Activated T-cell treated with anti-CD3 and anti-CD28 coated beads for 24 hours (primary cell): ENCODE measurements around the gene JARID2.

Experiments used
- DNase-seq: peaks from one replicate; pipeline ENCODE4 v3.0.0-alpha.2; 2020; ENCODE audit warnings: low read depth

Gene JARID2

DNA sequence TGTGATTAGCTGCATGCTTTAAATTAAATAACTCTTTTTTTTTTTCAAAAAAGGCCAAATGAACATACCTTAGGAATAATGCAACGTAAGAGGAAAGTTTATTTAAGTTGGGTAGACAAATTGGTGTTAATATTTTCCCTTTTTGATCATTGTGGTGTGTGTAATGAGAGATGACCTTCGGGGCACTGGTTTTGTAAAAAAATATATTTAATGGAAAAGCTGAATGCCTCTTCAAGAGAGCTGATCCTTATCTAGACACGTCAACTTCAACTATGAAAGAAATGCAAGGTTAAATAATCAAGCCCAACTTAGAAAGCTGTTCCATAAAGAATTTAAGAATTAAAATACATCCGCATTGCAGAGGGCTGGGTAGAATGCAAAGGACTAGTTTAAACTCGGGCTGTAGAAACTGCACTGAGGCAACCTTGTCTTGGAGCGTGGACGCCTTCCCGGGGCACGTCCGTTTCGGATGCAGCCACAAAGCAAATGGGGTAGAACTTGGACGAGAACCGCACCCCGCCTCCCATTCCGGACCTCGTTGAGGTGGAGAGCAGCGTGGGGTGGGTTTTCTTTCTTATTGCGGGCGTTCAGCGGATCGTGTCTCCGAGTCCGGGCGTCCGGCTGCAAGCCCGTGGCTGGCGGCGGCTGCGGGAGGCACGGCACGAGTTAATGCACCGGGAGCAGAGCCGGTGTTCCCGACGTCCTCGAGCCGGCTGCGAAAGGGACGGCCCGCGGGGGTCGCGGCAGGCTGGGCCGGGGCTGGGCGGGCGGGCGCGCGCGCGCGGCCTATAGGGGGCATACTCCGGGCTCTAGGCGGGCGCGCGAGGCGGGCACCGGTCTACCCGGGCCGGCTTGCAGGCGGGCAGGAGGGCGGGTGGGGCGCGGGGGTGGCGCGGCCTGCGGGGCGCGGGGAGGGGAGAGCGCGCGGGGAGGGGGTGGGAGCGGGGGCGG lies 1.9 kb downstream of the JARID2 start:
- DNase-seq, result peak; percentile 36

DNA sequence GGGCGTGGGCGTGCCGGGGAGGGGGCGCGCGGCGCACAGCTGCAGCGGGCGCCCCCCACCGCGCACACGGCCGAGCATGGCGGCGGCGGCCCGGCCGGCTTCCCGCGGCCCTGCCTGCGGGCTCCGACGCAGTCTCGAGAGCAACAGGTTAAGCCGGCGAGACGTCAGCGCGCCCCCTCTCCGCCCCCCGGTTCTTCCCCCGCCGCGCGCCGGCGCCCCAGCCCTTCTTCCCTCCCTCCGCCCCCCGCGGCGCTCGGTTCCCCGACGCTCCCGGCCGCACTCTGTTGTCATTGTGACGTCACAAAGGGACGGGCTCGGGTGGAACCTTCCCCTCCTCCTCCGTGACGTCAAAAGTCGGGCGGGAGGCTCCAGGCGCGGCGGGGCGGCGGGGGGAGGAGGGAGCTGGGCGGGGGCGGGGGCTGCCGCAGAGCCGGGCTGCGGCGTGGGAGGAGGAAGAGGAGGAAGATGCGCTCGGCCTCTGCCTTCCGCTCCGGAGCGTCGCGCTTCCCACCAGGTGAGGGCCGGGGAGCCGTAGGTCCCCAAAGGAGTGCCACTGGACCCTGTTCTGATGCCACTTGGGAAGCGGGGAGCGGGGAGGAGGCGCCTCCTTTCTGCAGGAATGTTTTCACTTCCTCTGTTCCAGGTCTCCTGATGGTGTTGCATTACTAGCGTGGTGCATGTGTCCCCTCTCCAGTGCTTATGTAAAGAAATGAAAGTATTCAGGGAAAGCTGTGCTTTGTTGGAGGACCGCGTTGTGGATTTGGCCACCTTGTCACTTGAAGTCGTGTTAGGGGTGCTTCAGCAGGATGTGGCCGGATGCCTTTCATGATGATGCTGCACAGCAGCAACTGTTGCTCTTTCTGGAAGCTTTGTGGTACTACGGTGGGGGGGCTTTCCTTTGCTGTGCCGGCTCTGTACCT lies 2.8 kb downstream of the JARID2 start:
- DNase-seq, result peak; percentile 92

DNA sequence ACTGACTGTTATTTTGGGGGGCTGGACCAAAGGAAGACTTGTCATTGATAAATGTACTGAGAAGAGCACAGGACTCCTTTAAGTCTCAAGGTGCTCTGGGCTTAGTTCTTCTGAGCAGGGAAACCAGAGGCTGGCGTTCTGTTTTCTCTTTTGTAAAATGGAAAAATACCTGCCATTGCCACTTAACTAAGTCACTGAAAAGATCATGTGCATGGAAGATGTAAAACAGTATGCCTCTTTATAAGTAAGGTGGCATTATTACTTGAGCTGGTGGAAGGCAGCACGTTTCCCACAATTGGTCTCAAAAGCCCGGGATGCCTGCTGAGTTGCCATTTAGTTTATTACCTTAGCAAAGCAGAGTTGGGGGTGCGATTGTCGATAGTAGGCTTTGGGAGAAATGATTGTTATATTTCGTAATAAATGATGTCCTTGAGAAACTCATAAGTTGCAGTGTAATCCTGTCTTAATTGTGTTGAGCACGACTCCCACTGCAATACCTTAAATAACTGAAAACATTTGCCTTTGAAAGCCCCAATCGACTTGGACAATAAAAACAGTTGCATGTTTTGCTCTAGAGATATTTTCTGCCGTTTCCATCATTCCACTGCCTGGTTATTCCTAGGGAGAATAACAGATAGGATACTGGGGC lies 3.6 kb downstream of the JARID2 start:
- no peak for DNase-seq

GRCh38 chr6:15250187-15251168 lies 4.6 kb downstream of the JARID2 start:
- DNase-seq, result no peak

DNA sequence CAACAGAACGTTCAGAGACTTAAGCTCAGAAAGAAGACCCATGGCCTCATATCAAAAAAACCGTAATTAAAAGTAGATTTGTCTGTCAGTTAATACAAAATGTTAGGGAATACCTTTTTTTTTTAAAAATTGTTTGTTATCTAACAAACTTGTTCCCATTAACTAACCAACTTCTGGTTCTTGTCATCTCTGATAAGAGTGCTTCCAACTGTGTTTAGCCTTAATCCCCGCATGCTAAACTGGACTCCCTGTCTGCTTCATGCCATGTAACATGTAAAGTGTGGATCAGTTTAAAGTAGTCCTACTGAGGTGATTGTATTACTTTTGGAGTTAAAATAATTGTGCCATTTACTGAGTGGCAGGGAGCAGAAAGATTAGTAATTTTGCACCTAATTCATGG lies 6.3 kb downstream of the JARID2 start:
- DNase-seq, result no peak

GRCh38 chr6:15253203-15254022 lies 7.5 kb downstream of the JARID2 start:
- no peak for DNase-seq

- no peak for DNase-seq
Observed at GRCh38 chr6:15254070-15254975, 8.5 kb downstream of the JARID2 start.

- no peak for DNase-seq
Observed at GRCh38 chr6:15255481-15255880, 9.6 kb downstream of the JARID2 start.

- no peak for DNase-seq
Observed at GRCh38 chr6:15255909-15256395, 10.1 kb downstream of the JARID2 start.

GRCh38 chr6:15256538-15257271 lies 10.8 kb downstream of the JARID2 start:
- DNase-seq, result no peak

DNA sequence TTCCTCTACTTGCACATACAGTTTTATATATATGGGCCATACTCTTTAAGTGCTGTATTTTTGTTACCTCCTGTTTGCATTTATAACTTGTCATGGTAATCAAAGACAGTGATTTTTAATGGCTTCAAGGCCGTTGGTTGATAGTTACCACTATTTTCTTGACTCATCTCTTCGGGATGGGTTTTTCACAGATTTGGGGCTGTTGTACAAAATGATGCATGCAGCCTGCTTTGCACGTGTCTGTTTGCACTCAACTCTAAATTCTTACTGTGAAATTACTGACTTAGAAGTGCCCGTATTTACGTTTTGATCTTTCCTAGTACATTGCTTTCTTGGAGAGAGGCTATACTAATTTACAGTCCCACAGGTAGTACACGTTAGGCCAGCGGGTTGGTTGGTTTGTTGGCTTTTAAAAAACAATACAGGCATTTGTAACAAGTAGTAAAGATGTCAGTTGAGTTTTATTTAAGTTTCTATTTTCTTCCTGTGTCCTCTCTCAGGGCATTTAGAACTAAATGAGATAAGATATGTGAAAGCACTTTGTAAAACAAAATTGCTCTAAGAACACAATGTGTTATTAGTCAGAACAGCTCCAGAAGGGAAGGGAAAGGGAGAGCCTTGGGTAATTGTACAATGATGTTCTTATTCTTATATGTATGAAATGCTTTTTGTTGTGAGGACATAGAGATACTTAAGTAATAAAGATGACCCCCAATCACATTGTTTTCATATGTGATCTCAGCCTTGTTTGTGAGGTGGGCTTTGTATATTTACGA lies 11.7 kb downstream of the JARID2 start:
- DNase-seq, result no peak

- DNase-seq, result no peak
Observed at GRCh38 chr6:15259766-15260098, 13.9 kb downstream of the JARID2 start.

DNA sequence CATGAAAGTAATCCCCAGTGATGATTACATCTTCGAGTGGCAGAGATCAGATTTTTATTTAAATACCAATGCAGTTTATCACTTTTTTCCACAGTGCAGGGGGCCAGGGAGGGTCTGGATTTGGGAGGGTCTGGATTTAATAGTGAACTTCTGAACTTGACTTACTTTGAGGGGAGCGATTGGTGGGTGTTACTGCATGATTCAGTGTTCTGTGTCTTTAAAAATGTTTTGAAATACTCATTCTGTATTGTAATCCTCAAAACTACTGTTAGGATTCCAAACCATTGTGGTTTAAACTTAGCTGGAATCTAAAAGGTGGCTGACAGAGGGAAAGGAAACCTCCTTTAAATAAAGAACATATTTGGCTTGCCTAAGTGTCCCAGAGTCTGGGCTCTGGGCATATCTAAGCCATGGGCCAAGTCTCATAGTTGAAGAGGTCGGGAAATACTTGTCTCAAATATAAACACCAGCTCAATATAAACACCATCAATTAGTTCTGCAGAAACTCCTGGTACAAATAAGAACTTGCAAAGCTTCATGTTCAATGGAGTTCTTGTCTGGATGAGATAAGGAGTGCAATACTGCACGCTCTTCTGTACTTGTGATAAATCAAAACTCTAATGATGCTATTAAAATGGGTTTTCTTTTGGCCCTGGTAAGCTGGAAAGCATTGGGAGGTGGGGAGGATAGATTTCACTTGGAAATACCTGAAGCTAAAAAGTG lies 14.4 kb downstream of the JARID2 start:
- no peak for DNase-seq

GRCh38 chr6:15263780-15264374 lies 18.0 kb downstream of the JARID2 start:
- no peak for DNase-seq

GRCh38 chr6:15264412-15264811 lies 18.5 kb downstream of the JARID2 start:
- no peak for DNase-seq
